GM10266 (cell line): ENCODE measurements around the gene UROD.
A peak's percentile ranks its signal among the peaks of the same experiment; 100 is the strongest.

Source experiments
- DNase-seq: peaks from one replicate; pipeline ENCODE4 v3.0.0; 2012; ENCODE audit errors: extremely low spot score
- CTCF ChIP-seq: IDR thresholded peaks from 2 replicates; pipeline ENCODE4 v1.5.1; 2012; ENCODE audit warnings: mild to moderate bottlenecking, low read depth; ENCODE audit not compliant: control insufficient read depth, insufficient read depth; ENCODE audit errors: missing control alignments

Gene UROD

GRCh38 chr1:45009296-45009865 is 2.7 kb upstream of the UROD start:
- DNase-seq = peak; percentile 1

GRCh38 chr1:45009956-45010854 is 1.8 kb upstream of the UROD start:
- DNase-seq = peak; percentile 8
- TF ChIP-seq CTCF = no peak

More at GRCh38 chr1:45009296-45009865, 2.7 kb upstream of the UROD start:
- TF ChIP-seq CTCF = no peak

- DNase-seq = peak; percentile 89
- no peak for TF ChIP-seq CTCF
These were observed 921 bp upstream of the UROD start, which contains the start of gene HECTD3 for GRCh38 chr1:45010855-45011811. TSS of gene HECTD3 (minus strand) at chr1:45011324. CDS start at chr1:45011257, 67 bp downstream.

- no peak for TF ChIP-seq CTCF
- no peak for DNase-seq
These were observed 705 bp downstream of the UROD start for GRCh38 chr1:45012639-45013278.

- DNase-seq = no peak
- no peak for TF ChIP-seq CTCF
These were observed 1.6 kb downstream of the UROD start for GRCh38 chr1:45013551-45014209.

GRCh38 chr1:45014321-45015028 is 2.4 kb downstream of the UROD start:
- peak; percentile 80 for DNase-seq
- peak; percentile 83 for TF ChIP-seq CTCF
